PC-9 (cell line): ENCODE results near the gene EFS.

Experiments used
- CTCF ChIP-seq: fragments of 200-600 bp; sonication (generic); conservative IDR thresholded peaks from 2 replicates; pipeline ENCODE4 v1.6.1; 2017; ENCODE audit warnings: mixed run types, antibody characterized with exemption, mild to moderate bottlenecking, moderate library complexity
- EZH2 ChIP-seq: fragments of 200-600 bp; sonication (generic); IDR thresholded peaks from 2 replicates; pipeline ENCODE4 v1.8.0; 2017; ENCODE audit warnings: antibody characterized with exemption, low read depth

DNA sequence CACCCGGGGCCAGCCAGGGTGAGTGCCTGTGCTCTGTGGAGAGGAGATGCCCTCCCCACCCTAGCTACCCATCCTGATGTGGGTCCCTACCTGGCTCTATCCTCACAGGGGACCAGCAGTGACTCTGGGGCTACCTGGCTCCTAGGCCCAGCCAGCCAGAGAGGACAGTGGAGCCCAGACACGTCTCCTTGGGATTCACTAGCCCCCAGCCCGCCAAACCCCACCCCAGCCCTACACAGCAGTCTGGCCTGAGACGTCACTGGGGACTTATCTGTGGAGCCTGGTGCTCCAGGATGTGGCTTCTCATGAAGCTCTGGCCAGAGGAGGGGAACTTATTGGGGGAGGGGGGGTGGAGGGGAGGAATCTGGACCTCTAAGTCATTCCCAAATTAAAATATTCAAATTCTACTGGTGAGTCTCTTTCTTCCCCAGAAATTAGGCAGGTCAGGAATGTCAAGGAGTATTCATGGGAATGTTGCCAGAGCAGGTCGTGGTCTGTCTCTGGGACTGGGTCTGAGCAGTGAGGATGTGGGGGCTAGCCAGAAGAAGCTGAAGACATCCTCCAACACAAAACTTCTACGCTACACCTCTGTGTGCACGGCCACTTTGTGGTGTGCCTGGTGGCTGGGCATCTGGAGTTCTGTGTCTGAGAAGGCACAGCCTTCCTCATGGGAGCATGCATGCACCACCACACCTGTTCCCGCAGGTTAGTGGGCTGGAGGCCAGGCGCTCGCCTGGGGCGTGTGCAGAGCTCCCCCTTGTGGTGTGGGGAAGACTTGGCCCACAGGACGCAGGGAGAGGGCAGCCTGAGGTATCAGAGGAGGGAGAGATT, 14.6 kb upstream of the EFS start:
- TF ChIP-seq EZH2 (no peak), CTCF (peak; percentile 82)
